H9 (cell line): ENCODE results near the gene XG. TPM values are rescaled to one million over a fixed set of nuclear protein-coding genes. Genes with fewer than 3 reads are reported as not detected.

Experiments used
- DNase-seq: peaks from one replicate; pipeline ENCODE4 v3.0.0-alpha.2; 2017
- H2AFZ ChIP-seq: one replicate; pipeline ENCODE4 v1.6.1; 2013; ENCODE audit warnings: mild to moderate bottlenecking, low read length, control low read depth, moderate library complexity
- H2AK5ac ChIP-seq: 2 replicates; pipeline ENCODE4 v1.6.1; 2013; ENCODE audit warnings: low read length, control low read depth, mixed read lengths; ENCODE audit not compliant: insufficient read length
- H2BK120ac ChIP-seq: one replicate; pipeline ENCODE4 v1.6.1; 2013; ENCODE audit warnings: low read depth, mild to moderate bottlenecking, low read length, control low read depth, inconsistent platforms; ENCODE audit not compliant: poor library complexity, severe bottlenecking
- H2BK12ac ChIP-seq: 2 replicates; pipeline ENCODE4 v1.6.1; 2013; ENCODE audit warnings: low read length, control low read depth, mixed read lengths, low read depth; ENCODE audit not compliant: insufficient read length
- H2BK15ac ChIP-seq: 2 replicates; pipeline ENCODE4 v1.6.1; 2013; ENCODE audit warnings: low read depth, low read length, control low read depth
- H2BK20ac ChIP-seq: one replicate; pipeline ENCODE4 v1.6.1; 2013; ENCODE audit warnings: low read depth, mild to moderate bottlenecking, low read length, control low read depth, inconsistent platforms; ENCODE audit not compliant: poor library complexity, severe bottlenecking
- H2BK5ac ChIP-seq: 2 replicates; pipeline ENCODE4 v1.6.1; 2013; ENCODE audit warnings: low read length, control low read depth, mixed read lengths; ENCODE audit not compliant: insufficient read length
- H3K14ac ChIP-seq: 2 replicates; pipeline ENCODE4 v1.6.1; 2013; ENCODE audit warnings: low read length, control low read depth; ENCODE audit not compliant: insufficient read depth
- H3K18ac ChIP-seq: 2 replicates; pipeline ENCODE4 v1.6.1; 2013; ENCODE audit warnings: low read depth, mild to moderate bottlenecking, mixed read lengths, low read length, control low read depth; ENCODE audit not compliant: insufficient read length
- H3K23ac ChIP-seq: 2 replicates; pipeline ENCODE4 v1.6.1; 2013; ENCODE audit warnings: low read length, control low read depth, mixed read lengths, low read depth; ENCODE audit not compliant: insufficient read length
- H3K23me2 ChIP-seq: 2 replicates; pipeline ENCODE4 v1.6.1; 2013; ENCODE audit warnings: low read depth, mild to moderate bottlenecking, mixed read lengths, low read length, control low read depth; ENCODE audit not compliant: insufficient read length, poor library complexity, severe bottlenecking
- H3K27ac ChIP-seq: 2 replicates; pipeline ENCODE4 v1.5.1; 2013; ENCODE audit warnings: low read length, control low read depth, mixed read lengths, low read depth; ENCODE audit not compliant: insufficient read length
- H3K27me3 ChIP-seq: 2 replicates; pipeline ENCODE4 v1.6.1; 2013; ENCODE audit warnings: low read length, control low read depth, inconsistent platforms; ENCODE audit not compliant: insufficient read depth
- H3K4ac ChIP-seq: 2 replicates; pipeline ENCODE4 v1.6.1; 2013; ENCODE audit warnings: low read depth, mild to moderate bottlenecking, control low read depth, inconsistent platforms, low read length, moderate library complexity
- H3K4me1 ChIP-seq: 2 replicates; pipeline ENCODE4 v1.6.1; 2013; ENCODE audit warnings: low read length, control low read depth, inconsistent platforms; ENCODE audit not compliant: insufficient read depth
- H3K4me2 ChIP-seq: 2 replicates; pipeline ENCODE4 v1.6.1; 2013; ENCODE audit warnings: low read length, control low read depth, mixed read lengths; ENCODE audit not compliant: insufficient read length, insufficient read depth
- H3K56ac ChIP-seq: 2 replicates; pipeline ENCODE4 v1.6.1; 2013; ENCODE audit warnings: low read depth, mild to moderate bottlenecking, mixed read lengths, low read length, control low read depth; ENCODE audit not compliant: insufficient read length
- H3K79me1 ChIP-seq: 2 replicates; pipeline ENCODE4 v1.6.1; 2013; ENCODE audit warnings: low read depth, mild to moderate bottlenecking, moderate library complexity, low read length, control low read depth, inconsistent platforms; ENCODE audit not compliant: insufficient read depth, poor library complexity, severe bottlenecking
- H3K79me2 ChIP-seq: 2 replicates; pipeline ENCODE4 v1.6.1; 2013; ENCODE audit warnings: low read length, control low read depth, inconsistent platforms; ENCODE audit not compliant: insufficient read depth
- H3K9ac ChIP-seq: 2 replicates; pipeline ENCODE4 v1.6.1; 2013; ENCODE audit warnings: low read length, control low read depth, mixed read lengths; ENCODE audit not compliant: insufficient read length; ENCODE audit errors: extremely low read depth
- H3K9me3 ChIP-seq: one replicate; pipeline ENCODE4 v1.6.1; 2013; ENCODE audit warnings: low read depth, low read length, inconsistent platforms; ENCODE audit not compliant: control insufficient read depth
- H3T11ph ChIP-seq: one replicate; pipeline ENCODE4 v1.6.1; 2013; ENCODE audit warnings: mild to moderate bottlenecking, low read length, control low read depth, inconsistent platforms
- H4K20me1 ChIP-seq: one replicate; pipeline ENCODE4 v1.6.1; 2013; ENCODE audit not compliant: control insufficient read depth, insufficient read length, insufficient read depth
- H4K5ac ChIP-seq: 2 replicates; pipeline ENCODE4 v1.6.1; 2013; ENCODE audit warnings: low read depth, mild to moderate bottlenecking, mixed read lengths, low read length, control low read depth; ENCODE audit not compliant: insufficient read length
- H4K8ac ChIP-seq: replicated peaks from 2 replicates; pipeline ENCODE4 v1.6.1; 2013; ENCODE audit warnings: low read length, control low read depth, mixed read lengths, low read depth; ENCODE audit not compliant: insufficient read length
- H4K91ac ChIP-seq: 2 replicates; pipeline ENCODE4 v1.6.1; 2013; ENCODE audit warnings: low read depth, mild to moderate bottlenecking, moderate library complexity, mixed read lengths, low read length, control low read depth; ENCODE audit not compliant: insufficient read length
- H3K27ac Mint-ChIP-seq, 3 experiments: 2 replicates in 2 of 3; 3 replicates in 1 of 3; pipeline ENCODE4 v1.8.0; 2020 to 2021; ENCODE audit warnings: mixed read lengths in 3 of 3, mild to moderate bottlenecking in 1 of 3, moderate library complexity in 1 of 3
- H3K27me3 Mint-ChIP-seq: 2 replicates; pipeline ENCODE4 v1.8.0; 2021; ENCODE audit warnings: low read depth, mild to moderate bottlenecking, moderate library complexity, mixed read lengths
- H3K36me3 Mint-ChIP-seq, 3 experiments: 2 replicates in 2 of 3; 3 replicates in 1 of 3; pipeline ENCODE4 v1.8.0; 2020 to 2021; ENCODE audit warnings: low read depth in 3 of 3, mixed read lengths in 3 of 3; ENCODE audit not compliant: insufficient read depth in 1 of 3
- H3K4me1 Mint-ChIP-seq, 2 experiments: 2 replicates each; pipeline ENCODE4 v1.8.0; 2020; ENCODE audit warnings: mixed read lengths in 2 of 2
- H3K4me3 Mint-ChIP-seq, 2 experiments: 2 replicates in 1 of 2; 3 replicates in 1 of 2; pipeline ENCODE4 v1.8.0; 2020 to 2021; ENCODE audit warnings: mild to moderate bottlenecking in 2 of 2, mixed read lengths in 2 of 2, moderate library complexity in 1 of 2
- H3K9me3 Mint-ChIP-seq, 2 experiments: 2 replicates in 1 of 2; 3 replicates in 1 of 2; pipeline ENCODE4 v1.8.0; 2020; ENCODE audit warnings: mild to moderate bottlenecking in 2 of 2, mixed read lengths in 2 of 2, moderate library complexity in 1 of 2
- CTCF ChIP-seq: fragments of 200-600 bp; sonication (generic); conservative IDR thresholded peaks from 3 replicates; pipeline ENCODE4 v1.8.0; 2021; ENCODE audit warnings: antibody characterized with exemption, mild to moderate bottlenecking
- WGBS: extraction: QIAGEN DNeasy Blood & Tissue Kit; methylation state at CpG from one replicate; pipeline ENCODE4 v1.1.7; 2013; ENCODE audit warnings: missing lambda C conversion rate, low lambda C conversion rate, mixed read lengths; ENCODE audit not compliant: insufficient read length; ENCODE audit errors: extremely low coverage; 5-methylcytosine and 5-hydroxymethylcytosine counted together
- total RNA-seq: library from RNA; stranded (reverse); gene quantifications from 2 replicates; pipeline ENCODE4 v1.2.1, GENCODE V29; 2021

XG gene
- total RNA-seq, 1 experiment from 2014 or later: 1.1 TPM

- H3K27ac Mint-ChIP-seq: 0 out of 7 replicates have a peak overlapping the region, but pooled peaks of 1 of the 3 experiments have one; percentile 16
- TF ChIP-seq CTCF: no peak
- H3K18ac ChIP-seq: no peak overlapping the region
- H3K23me2 ChIP-seq: no peaks in the 10 kb centered on the region
- no peak overlapping the region for H2AFZ ChIP-seq
- no peak overlapping the region for H3K27ac ChIP-seq
- no peak overlapping the region for H2BK120ac ChIP-seq
- no peaks in the 10 kb centered on the region for H3K4me1 ChIP-seq
- no peak overlapping the region for H2BK12ac ChIP-seq
- no peaks in the 10 kb centered on the region for H3K79me1 ChIP-seq
- H3T11ph ChIP-seq: no peak overlapping the region
- no peak overlapping the region for H4K8ac ChIP-seq
- peak overlapping the region in 1 of 2 experiments; percentile 27; a peak in 1 of 5 replicates for H3K4me3 Mint-ChIP-seq
- H3K27me3 Mint-ChIP-seq: peaks cover 7% of the 10 kb centered on the region
- no peak overlapping the region for H2BK15ac ChIP-seq
- no peaks in the 10 kb centered on the region for H3K9me3 ChIP-seq
- no peaks in the 10 kb centered on the region for H4K20me1 ChIP-seq
- DNase-seq: no peak
- no peak overlapping the region for H3K4me2 ChIP-seq
- no peak overlapping the region for H2AK5ac ChIP-seq
- no peak overlapping the region for H3K14ac ChIP-seq
- peaks cover 10 to 20% of the 10 kb centered on the region in 2 experiments for H3K4me1 Mint-ChIP-seq
- H3K79me2 ChIP-seq: no peaks in the 10 kb centered on the region
- H4K5ac ChIP-seq: no peak overlapping the region
- no peak overlapping the region for H2BK5ac ChIP-seq
- H2BK20ac ChIP-seq: no peak overlapping the region
- no peak overlapping the region for H4K91ac ChIP-seq
- no peak overlapping the region for H3K56ac ChIP-seq
- H3K4ac ChIP-seq: no peak overlapping the region
- WGBS: no CpG with 5 or more reads among the region's 5 CpGs
- H3K36me3 Mint-ChIP-seq: peaks cover 0 to 10% (median 6%) of the 10 kb centered on the region in 3 experiments; a peak in 5 of 7 replicates
- H3K27me3 ChIP-seq: no peaks in the 10 kb centered on the region
- H3K9ac ChIP-seq: no peak overlapping the region
- H3K23ac ChIP-seq: no peak overlapping the region
- H3K9me3 Mint-ChIP-seq: peaks cover 12 to 15% of the 10 kb centered on the region in 2 experiments
These were observed 22.2 kb downstream of the XG start for GRCh38 chrX:2774057-2774456.
